Fibroblast of the aortic adventitia (primary cell): ENCODE data around the gene BARX2. TPM values are rescaled to one million over a fixed set of nuclear protein-coding genes. Genes with fewer than 3 reads are reported as not detected.

Source experiments
- DNase-seq: peaks from one replicate; pipeline ENCODE4 v3.0.0-alpha.2; 2010; ENCODE audit warnings: low read depth
- H3K4me3 ChIP-seq: 2 replicates; pipeline ENCODE4 v1.5.1; 2011; ENCODE audit warnings: low read depth, mild to moderate bottlenecking, control low read depth, low read length, moderate library complexity
- total RNA-seq: library from RNA; depleted of rRNA; stranded (reverse); fragments of >200 nt; gene quantifications from 2 replicates; pipeline ENCODE4 v1.2.3, GENCODE V29; 2012; ENCODE audit warnings: low replicate concordance
- TF ChIP-seq, protein P1 (sequence below): IDR thresholded peaks from 2 replicates; pipeline ENCODE4 v1.5.1; 2011; ENCODE audit warnings: mild to moderate bottlenecking, low read length, control low read depth, inconsistent platforms; ENCODE audit not compliant: insufficient read depth

The BARX2 gene
- total RNA-seq, 1 donor, result not detected

DNA sequence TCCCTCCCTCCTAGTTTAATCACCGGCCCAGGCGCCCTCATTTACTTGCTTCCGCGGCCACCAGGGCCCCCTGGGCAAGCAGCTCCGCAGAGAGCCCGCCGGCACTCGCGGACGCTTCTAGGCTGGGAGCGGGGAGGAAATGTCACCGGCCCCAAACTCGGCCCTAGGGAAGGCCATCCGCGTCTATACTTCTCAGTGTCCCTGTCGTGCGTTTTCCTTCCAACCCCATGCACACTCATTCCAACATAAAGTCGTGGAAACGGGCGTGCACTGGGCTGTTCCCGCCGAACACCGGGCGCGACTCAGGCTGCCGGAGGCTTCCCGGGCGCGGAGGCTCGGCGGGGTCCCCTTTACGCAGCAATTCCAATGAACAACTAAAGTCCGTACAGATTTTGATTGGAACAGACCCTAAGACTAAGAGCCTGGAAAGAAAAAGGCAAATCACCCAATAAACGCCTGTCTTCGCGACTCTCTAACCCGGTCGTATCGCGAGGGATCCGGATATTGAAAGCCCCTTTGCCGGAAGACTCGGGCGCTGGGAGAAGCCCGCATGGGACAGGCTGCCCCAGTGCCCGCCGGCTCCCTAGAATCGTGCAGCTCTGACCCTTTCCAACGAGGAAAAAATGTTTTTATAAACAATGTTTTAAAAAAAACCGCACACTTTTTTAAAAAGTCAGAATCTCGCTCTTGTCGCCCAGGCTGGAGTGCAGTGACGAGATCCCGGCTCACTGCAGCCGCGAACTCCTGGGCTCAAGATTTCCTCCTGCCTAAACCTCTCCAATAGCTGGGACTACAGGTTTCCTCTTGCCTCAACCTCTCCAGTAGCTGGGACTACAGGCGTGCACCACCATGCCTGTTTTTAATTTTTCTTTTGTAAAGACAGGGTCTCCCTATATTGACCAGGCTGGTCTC is 1.3 kb upstream of the BARX2 start:
- no peak for DNase-seq
- no peak overlapping the region for H3K4me3 ChIP-seq
- TF ChIP-seq, protein P1, sequence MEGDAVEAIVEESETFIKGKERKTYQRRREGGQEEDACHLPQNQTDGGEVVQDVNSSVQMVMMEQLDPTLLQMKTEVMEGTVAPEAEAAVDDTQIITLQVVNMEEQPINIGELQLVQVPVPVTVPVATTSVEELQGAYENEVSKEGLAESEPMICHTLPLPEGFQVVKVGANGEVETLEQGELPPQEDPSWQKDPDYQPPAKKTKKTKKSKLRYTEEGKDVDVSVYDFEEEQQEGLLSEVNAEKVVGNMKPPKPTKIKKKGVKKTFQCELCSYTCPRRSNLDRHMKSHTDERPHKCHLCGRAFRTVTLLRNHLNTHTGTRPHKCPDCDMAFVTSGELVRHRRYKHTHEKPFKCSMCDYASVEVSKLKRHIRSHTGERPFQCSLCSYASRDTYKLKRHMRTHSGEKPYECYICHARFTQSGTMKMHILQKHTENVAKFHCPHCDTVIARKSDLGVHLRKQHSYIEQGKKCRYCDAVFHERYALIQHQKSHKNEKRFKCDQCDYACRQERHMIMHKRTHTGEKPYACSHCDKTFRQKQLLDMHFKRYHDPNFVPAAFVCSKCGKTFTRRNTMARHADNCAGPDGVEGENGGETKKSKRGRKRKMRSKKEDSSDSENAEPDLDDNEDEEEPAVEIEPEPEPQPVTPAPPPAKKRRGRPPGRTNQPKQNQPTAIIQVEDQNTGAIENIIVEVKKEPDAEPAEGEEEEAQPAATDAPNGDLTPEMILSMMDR, result no peak

DNA sequence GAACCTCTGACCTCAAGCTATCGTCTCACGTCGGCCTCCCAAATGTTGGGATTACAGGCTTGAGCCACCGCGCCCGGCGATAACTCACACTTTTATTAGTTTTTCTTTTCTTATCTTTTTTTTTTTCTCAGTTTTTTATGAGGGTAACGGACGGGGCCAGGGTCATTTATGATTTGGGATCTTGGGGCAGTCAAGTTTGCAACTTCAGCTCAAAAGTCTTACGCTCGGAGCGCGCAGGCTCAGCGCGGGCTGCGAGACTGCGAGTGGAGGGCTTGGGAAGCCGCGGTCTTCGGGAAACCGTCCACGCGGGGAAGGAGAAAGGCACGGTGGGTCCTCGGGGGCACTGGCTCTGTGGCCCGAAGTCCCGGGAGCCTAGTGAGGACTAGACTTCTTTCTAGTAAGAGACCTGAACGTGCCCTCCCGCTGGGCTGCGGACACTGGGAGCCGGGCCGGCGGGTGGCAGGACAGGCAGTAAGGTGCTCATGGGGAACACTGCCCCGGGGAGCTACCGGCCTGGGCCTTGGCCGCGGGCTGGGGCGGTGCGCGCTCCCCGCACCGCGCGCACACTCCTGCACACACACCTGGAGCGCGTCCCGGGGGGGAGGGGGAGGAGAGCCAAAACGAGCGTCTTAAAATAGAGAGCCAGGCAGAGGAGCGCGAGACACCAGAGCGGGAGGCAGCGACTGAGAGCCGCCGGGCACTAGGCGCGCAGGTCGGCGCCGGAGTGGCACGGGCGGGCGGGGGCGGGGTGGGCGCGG is 476 bp upstream of the BARX2 start:
- H3K4me3 ChIP-seq, result no peak overlapping the region
- DNase-seq, result no peak
- TF ChIP-seq, protein P1, result no peak

DNA sequence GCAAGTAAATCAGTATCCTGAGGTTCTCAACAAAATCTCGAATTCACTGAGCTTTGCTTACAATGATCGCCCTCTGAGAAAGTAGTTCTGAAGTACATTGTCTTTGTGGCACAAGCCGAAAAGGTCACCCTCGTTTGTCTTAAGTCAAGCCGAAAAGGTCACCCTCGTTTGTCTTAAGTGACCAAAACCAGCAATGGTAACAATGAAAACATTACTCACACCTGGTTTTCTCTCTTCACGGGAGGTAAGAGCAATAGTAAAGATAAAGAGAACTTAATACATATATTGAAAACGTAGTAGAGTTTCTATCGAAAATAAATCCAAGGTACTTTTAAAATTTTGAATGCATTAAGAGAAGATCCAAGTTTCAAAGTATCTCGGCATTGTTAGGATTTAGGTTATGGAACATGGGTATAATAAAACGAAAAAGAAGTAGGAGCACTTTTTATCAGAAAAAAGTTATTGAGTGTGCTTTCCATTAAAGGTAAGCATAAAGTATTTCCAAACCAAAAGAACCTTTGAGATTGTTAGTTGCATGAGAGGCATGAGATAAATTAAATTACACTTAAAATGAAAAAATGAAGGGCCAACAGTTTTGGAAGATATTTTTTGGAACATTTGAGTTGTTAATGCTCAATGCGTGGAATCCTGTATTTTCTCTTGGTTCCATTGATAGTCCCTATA is 1.2 kb downstream of the BARX2 start:
- TF ChIP-seq, protein P1, result no peak
- DNase-seq, result no peak
- no peak overlapping the region for H3K4me3 ChIP-seq

DNA sequence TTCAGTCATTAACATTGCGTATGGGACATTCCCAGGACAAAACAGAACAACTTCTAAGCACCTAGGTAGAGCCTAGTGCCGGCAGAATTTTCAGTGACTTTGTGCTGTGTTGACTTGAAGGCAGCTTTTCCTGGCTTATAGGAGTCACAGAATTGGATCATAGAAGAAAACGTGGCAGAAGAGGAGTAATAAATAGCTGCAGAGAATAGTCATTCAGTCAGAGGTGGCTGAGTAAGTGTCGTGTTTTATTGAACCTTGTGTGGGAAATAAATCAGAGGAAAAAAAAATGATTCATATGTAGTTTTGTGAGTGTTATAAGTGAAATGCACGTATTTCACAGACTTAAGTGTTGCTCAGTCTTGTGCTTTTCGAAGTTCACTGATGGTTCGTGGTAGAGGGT is 2.1 kb downstream of the BARX2 start:
- TF ChIP-seq, protein P1, result no peak
- no peak for DNase-seq

DNA sequence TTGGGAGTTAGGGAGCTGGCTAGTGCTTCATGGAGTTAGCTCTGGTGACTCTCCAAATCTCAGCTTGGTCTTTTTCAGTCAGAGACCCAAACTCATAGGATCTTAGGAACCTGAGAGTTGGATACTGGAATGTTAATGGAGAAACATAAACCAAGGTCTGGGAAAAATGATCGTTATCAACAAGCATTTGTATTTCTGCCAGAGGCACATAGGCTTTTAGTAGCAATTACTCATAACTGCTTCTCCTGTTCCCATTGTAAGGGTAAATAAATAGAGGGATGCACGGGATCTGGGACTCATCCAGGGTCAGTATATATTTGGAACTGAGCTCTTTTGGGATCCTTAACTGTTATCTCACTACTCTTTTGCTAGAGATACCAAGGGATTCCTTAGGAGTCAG is 4.8 kb downstream of the BARX2 start:
- DNase-seq, result no peak
- TF ChIP-seq, protein P1, result no peak
- no peak overlapping the region for H3K4me3 ChIP-seq

More for the DNA sequence above, 2.1 kb downstream of the BARX2 start:
- no peak overlapping the region for H3K4me3 ChIP-seq

DNA sequence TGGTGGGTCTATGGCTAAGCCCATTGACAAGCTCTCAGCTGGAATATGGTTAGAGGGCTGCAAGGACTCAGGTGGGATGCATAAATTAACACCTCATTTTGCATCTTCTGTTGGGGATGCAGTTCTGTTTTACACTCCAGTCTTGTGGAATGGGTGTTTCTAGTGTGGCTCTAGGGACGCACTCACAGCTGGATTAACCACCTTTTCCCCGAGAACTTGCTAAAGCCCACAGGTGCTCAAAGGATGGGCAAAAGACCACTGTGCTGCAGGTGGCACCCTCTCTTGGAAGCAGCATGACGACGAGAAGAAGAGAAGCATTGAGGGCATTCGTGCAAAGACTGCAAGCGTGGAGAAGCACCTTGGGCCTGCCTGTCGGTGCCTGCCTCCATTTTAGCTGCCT is 6.9 kb downstream of the BARX2 start:
- TF ChIP-seq, protein P1, result no peak
- no peak for DNase-seq
- H3K4me3 ChIP-seq, result no peak overlapping the region
